ENCODE measurements around the gene TNFRSF1A. TPM values are rescaled to one million over a fixed set of nuclear protein-coding genes. Genes with fewer than 3 reads are reported as not detected.
A peak's percentile ranks its signal among the peaks of the same experiment; 100 is the strongest.

TNFRSF1A gene
- total RNA-seq, 4 donors from 2014 or later: 196 to 437 (median 306) TPM

- peaks cover 0 to 82% (median 64%) of the 10 kb centered on the region in 4 donors for H3K4me1 ChIP-seq
- H3K27me3 ChIP-seq: no peaks in the 10 kb centered on the region
- no peaks in the 10 kb centered on the region for H3K9me3 ChIP-seq
- TF ChIP-seq CTCF (IDR thresholded peaks at IDR 0.05) (no peak), EP300 (IDR thresholded peaks at IDR 0.05) (no peak), POLR2A (IDR thresholded peaks at IDR 0.05) (no peak)
- peaks cover 0 to 25% (median 4%) of the 10 kb centered on the region in 3 donors for H3K36me3 ChIP-seq
- peak overlapping the region; percentile 37 to 89 (median 65) for H3K4me3 ChIP-seq
- peak overlapping the region; percentile 93 to 99 (median 99) for H3K27ac ChIP-seq
- DNase-seq (ENCODE audit: low spot score in 2 of 2): no peak
- WGBS, 2 donors: 14 to 19% methylated on average over 14 to 15 of the region's 15 CpGs
Measured at GRCh38 chr12:6336889-6337853, 4.7 kb downstream of the TNFRSF1A start.

DNA sequence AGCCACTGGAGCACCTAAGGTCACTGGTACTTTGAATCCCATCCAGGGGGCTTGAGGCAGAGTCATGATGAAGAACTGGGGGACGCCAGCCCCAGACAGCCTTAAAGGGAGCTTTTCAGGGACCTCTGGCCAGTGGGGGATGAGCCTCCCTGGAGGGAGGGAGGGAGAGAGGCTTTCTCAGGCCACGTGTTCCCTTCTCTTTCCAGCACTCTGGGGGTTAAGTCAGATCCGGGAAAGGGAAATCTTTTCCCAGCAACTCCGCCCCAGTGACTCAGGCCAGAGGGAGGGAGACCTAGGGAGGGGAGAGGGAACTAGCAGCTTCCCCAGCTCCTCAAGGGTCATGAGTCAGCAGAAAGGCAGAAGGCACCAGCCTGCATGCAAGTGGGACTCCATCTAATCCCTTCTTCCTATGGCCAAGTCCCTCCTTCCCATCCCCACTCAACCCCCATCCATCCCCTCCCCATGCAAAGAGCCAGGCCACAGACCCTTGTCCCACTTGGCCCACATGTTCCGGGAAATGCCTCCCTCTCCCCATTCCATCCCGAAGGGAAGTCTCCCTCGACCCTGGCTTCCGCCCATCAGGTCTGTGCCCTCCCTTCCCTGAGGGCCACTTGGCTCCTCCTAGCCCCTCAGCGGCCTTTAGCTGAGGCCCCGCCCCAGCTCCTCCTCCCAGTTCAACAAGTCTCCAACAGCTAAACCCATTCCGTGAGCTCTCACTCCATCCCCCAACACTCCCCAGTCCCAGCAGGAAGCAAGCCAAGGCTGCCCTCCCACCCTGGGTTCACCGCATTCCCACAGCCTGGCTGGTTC is 5.6 kb downstream of the TNFRSF1A start:
- Histone ChIP-seq H3K4me1 (peaks cover 0 to 89% (median 68%) of the 10 kb centered on the region in 4 donors), H3K36me3 (peaks cover 0 to 34% (median 4%) of the 10 kb centered on the region in 3 donors), H3K9me3 (no peaks in the 10 kb centered on the region), H3K4me3 (peak overlapping the region; percentile 37 to 89 (median 65)), H3K27me3 (no peaks in the 10 kb centered on the region), H3K27ac (peak overlapping the region; percentile 93 to 99 (median 99))
- 1 to 5% methylated on average over 12 of the region's 12 CpGs for WGBS, 2 donors
- peak; percentile 88 to 90 for DNase-seq (ENCODE audit: low spot score in 2 of 2)
- TF ChIP-seq EP300 (IDR thresholded peaks at IDR 0.05): peak; percentile 85 to 97
- no peak for TF ChIP-seq CTCF (IDR thresholded peaks at IDR 0.05)
- TF ChIP-seq POLR2A (IDR thresholded peaks at IDR 0.05): peak; percentile 63 to 78

DNA sequence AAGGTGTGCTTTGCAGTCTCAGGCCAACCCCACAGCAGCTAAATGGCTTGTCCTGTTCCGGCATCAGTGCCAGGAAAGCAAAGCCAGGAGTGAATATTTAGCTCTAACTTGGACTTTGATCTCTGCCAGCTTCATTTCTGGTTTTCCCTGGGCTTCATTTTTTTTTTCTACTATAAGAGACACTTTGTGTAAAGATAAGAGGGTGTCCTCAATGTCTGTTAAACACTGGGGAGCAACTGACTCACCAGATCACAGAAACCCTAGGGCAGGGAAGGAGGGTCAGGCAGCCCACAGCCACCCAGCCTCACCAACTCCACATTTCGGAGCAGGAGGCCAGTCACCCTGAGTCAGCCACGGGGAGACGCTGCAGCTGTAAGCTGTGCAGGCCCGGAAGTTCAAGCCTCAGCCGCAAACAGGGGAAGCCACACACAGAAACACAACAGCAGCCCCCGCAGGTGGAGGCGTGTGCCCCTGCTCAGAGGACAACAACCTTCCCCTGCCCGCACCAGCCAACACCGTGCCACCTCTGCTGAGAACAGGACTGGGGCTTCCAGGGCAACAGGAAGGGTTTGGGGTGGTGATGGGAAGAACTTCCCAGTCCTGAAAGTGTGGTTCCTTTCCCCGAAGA is 6.3 kb downstream of the TNFRSF1A start:
- TF ChIP-seq EP300 (IDR thresholded peaks at IDR 0.05) (no peak), CTCF (IDR thresholded peaks at IDR 0.05) (peak; percentile 22 to 60 (median 48)), POLR2A (IDR thresholded peaks at IDR 0.05) (no peak)
- Histone ChIP-seq H3K4me1 (peaks cover 0 to 96% (median 74%) of the 10 kb centered on the region in 4 donors), H3K4me3 (peak overlapping the region; percentile 29 to 87 (median 40)), H3K9me3 (no peaks in the 10 kb centered on the region), H3K27me3 (no peaks in the 10 kb centered on the region), H3K27ac (peak overlapping the region; percentile 93 to 99 (median 99)), H3K36me3 (peaks cover 0 to 41% (median 6%) of the 10 kb centered on the region in 3 donors)
- peak; percentile 62 to 65 for DNase-seq (ENCODE audit: low spot score in 2 of 2)
- WGBS, 2 donors: 0 to 1% methylated on average over 11 of the region's 11 CpGs

DNA sequence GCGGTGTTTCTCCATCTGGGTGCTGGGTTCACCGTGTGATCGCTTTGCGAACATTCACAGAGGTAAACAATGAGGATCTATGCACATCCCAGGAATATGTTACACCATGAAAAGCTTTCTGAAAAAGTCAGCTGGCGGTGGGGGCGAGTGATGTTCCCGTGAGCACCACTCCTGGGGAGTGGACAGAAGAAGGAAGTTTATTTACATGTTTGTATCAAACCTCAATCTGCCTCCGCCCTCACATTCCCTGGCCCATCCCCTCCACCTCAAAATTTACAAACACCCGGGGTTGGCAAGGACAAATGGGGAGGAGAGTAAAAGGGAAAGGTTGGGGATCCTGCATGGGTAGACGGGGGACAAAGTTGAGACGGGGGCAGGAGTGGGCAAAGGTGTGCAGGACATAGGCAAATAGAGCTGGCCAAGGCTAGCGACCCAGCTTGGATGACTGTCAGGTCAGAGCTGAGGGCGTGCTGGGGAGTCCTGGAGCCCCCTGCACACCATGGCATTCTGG is 6.9 kb downstream of the TNFRSF1A start:
- H3K27ac ChIP-seq: peak overlapping the region; percentile 93 to 99 (median 99)
- peaks cover 0 to 47% (median 11%) of the 10 kb centered on the region in 3 donors for H3K36me3 ChIP-seq
- H3K4me1 ChIP-seq: peaks cover 0 to 99% (median 79%) of the 10 kb centered on the region in 4 donors
- H3K9me3 ChIP-seq: no peaks in the 10 kb centered on the region
- TF ChIP-seq CTCF (IDR thresholded peaks at IDR 0.05) (no peak), POLR2A (IDR thresholded peaks at IDR 0.05) (no peak), EP300 (IDR thresholded peaks at IDR 0.05) (no peak)
- WGBS, 2 donors: 24 to 29% methylated on average over 13 of the region's 13 CpGs
- DNase-seq (ENCODE audit: low spot score in 2 of 2): no peak
- no peaks in the 10 kb centered on the region for H3K27me3 ChIP-seq
- peak overlapping the region; percentile 29 to 87 (median 40) for H3K4me3 ChIP-seq

Measured in tibial nerve (tissue), 4 donors.